ENCODE results near the gene CDCA4. TPM values are rescaled to one million over a fixed set of nuclear protein-coding genes. Genes with fewer than 3 reads are reported as not detected.

Gene CDCA4
- total and polyA plus RNA-seq, 2 donors (not counting 3 experiments of a cell fraction or from before 2014, with no cell fraction given): 29.9 to 44.5 TPM

DNA sequence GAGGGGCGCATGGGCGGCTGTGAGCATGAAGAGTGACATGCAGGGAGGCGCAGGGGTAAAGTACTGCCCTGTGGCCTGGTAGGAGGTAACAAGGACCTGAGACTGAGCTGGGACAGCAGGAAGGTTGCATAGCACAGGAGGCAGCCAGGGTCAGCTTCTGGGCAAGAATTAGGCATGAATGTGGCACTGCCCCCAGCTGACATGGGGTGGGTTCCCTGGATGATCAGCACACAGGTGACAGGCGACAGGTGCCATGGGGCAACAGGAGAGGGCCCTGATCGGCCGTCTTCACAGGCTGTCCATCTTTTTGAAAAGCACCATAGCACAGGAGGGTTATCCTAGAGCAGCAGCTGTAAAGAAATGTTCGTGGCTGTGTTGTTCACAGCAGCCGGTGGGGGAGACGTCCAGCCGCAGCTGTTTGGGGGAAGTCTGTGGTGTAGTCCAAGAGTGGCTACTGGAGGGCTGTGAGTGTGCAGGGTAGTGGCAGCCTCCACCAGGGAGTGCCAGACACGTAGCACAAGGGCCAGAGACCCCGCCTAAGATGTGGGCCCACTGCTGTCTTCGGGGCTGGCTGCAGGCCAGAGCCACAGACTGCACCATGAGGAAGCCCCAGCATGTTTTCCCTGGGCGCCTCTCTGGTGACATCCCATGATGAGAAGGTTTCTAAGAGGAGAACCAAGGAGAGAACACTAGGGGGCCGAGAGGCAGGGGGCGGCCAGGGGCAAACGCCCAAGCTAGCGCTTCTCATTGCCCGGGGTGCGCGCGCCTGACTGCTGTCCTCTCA, 26.9 kb downstream of the CDCA4 start:
- Histone ChIP-seq H3K9me1 (replicated peaks; ENCODE audit: control insufficient read depth, extremely low read depth, insufficient read depth, low read length) (no peaks in the 10 kb centered on the region), H3K4me1 (ENCODE audit: control insufficient read depth, extremely low read depth, insufficient read depth, low read length) (no peaks in the 10 kb centered on the region), H4K20me1 (replicated peaks; ENCODE audit: control insufficient read depth, extremely low read depth, insufficient read depth, low read length) (no peaks in the 10 kb centered on the region), H3K27me3 (ENCODE audit: control insufficient read depth in 2 of 2, insufficient read depth in 2 of 2, low read length in 2 of 2) (no peaks in the 10 kb centered on the region), H3K9me3 (replicated peaks; ENCODE audit: control insufficient read depth, insufficient read depth, low read length) (no peaks in the 10 kb centered on the region), H3K79me2 (ENCODE audit: control insufficient read depth, insufficient read depth, low read length) (no peaks in the 10 kb centered on the region), H2AFZ (ENCODE audit: low read depth, low read length) (no peak overlapping the region), H3K9ac (replicated peaks; ENCODE audit: extremely low read depth, insufficient read depth, low read length) (no peak overlapping the region), H3K4me2 (ENCODE audit: insufficient read depth, low read length) (no peak overlapping the region), H3K27ac (ENCODE audit: insufficient read depth, low read depth, low read length) (no peak overlapping the region), H3K36me3 (ENCODE audit: control insufficient read depth in 2 of 2, extremely low read depth in 1 of 2, insufficient read depth in 2 of 2, low read length in 2 of 2) (peaks cover 0 to 2% of the 10 kb centered on the region in 2 experiments), H3K4me3 (replicated peaks in 1 of 3; ENCODE audit: insufficient read depth in 1 of 3, low read depth in 1 of 3, low read length in 3 of 3) (no peak overlapping the region)
- BruUV-seq (replicated peaks): no TSS peak
- FAIRE-seq (no peak), DNase-seq (ENCODE audit: low read depth, low spot score) (no peak)
- dilution Hi-C loops (cut with MboI; ENCODE audit: extremely low pct_ligation_motif_present, low sequenced_read_pairs) (no loop called here), intact Hi-C loops (cut with micrococcal nuclease) (no loop called here)
- no peak for TF ChIP-seq FOS (IDR thresholded peaks at IDR 0.05; ENCODE audit: borderline replicate concordance, insufficient read depth, low read length)
- TF ChIP-seq EZH2 (IDR thresholded peaks at IDR 0.05; ENCODE audit: borderline replicate concordance, low read depth, low read length, severe bottlenecking): no peak
- TF ChIP-seq, protein P1, sequence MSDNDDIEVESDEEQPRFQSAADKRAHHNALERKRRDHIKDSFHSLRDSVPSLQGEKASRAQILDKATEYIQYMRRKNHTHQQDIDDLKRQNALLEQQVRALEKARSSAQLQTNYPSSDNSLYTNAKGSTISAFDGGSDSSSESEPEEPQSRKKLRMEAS (IDR thresholded peaks at IDR 0.05; ENCODE audit: insufficient read depth, insufficient read length): no peak
- no peak for TF ChIP-seq GATA2 (IDR thresholded peaks at IDR 0.05; ENCODE audit: insufficient read depth, insufficient read length, low read depth, low read length)
- TF ChIP-seq, protein P2, sequence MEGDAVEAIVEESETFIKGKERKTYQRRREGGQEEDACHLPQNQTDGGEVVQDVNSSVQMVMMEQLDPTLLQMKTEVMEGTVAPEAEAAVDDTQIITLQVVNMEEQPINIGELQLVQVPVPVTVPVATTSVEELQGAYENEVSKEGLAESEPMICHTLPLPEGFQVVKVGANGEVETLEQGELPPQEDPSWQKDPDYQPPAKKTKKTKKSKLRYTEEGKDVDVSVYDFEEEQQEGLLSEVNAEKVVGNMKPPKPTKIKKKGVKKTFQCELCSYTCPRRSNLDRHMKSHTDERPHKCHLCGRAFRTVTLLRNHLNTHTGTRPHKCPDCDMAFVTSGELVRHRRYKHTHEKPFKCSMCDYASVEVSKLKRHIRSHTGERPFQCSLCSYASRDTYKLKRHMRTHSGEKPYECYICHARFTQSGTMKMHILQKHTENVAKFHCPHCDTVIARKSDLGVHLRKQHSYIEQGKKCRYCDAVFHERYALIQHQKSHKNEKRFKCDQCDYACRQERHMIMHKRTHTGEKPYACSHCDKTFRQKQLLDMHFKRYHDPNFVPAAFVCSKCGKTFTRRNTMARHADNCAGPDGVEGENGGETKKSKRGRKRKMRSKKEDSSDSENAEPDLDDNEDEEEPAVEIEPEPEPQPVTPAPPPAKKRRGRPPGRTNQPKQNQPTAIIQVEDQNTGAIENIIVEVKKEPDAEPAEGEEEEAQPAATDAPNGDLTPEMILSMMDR (IDR thresholded peaks at IDR 0.05; ENCODE audit: extremely low read depth in 1 of 2, insufficient read depth in 1 of 2, low read depth in 1 of 2, low read length in 2 of 2): no peak
- ChIA-PET POLR2A (interaction anchor here (0.6 kb wide), 1 partner anchor 147 kb away, joined by 3 read pairs; no protein-coding TSS in a partner anchor), CTCF (interaction anchor here (1.1 to 2.7 kb wide), 5 partner anchors 9 to 52 kb away, joined by 3 to 14 read pairs (median 3); partner anchors contain the start of gene CLBA1)
